Measurements from ENCODE around the gene TTC9.
"Not testable (repeated sequence)": the region's sequence is repeated elsewhere in the genome, so short reads cannot be mapped to it uniquely, and the experiment has no call there.

The TTC9 gene

DNA sequence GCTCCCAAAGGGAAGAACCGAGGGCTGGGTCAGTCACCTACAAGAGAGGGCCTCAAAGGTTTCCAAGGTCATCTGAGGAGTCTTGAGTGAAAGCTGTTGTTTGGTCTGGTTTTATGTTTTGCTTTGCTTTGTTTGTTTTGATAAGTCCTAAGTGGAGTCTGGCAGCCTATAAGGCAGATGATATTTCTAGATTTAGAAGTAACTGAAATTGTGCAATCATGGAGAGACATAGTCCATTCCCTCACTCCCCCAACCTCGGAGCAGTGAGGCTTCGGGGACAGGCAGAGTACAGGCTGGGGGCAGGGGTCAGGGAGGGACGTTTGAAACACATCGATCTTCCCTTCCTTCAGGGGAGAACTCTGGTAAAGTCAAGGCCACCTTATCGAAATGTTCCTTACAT is 42.3 kb downstream of the TTC9 start:
- no peak for DNase-seq

DNA sequence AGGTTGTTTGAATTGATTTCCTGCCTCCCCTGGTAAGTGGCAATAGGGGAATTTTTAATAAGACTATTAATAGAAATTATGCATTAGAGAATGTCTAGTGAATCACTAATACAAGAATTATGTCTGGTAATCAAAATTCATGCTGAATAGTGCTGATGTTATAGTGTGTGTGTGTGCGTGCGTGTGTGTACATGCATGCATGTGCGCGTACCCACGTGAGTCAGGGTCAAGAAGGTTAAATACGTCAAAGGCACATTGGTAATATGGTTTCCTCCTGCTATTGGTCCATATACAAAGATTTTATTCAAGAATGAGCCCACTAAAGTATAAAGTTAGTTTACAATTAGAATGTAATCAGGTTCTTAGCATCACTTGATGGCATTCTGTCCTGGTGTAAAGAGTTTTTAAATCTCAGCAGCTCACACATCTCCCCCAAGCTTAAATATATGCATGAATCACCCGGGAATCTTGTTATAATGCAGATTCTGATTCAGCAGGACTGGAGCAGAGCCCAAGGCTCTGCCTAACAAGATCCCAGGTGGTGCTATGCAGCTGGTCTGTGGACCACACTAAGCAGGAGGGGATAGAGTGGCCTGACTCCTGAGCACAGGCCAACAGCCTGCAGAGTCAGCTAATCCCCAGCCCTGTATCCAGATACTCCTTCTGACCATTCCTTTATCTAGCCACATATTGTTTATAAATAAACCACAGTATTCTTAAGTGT is 43.9 kb downstream of the TTC9 start:
- DNase-seq = no peak

DNA sequence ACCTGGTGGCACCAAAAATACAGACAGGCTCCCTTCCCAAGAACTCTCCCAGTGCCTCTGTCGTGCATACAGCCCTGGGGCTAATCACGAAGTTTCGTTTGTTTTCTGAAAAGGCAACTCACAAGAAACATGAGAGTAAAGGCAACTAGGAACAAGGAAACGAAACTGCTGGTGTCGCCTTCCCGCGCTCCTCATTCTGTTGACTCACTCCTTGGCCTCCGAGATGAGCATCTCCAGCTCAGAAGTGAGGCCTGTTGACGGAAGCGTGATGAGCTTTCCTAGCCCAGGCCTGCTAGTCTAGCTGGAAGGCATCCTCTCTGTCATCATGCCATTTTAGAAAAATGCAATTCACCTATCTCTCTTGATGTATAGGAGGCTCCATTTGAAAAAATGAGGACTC is 50.5 kb downstream of the TTC9 start:
- DNase-seq = no peak

DNA sequence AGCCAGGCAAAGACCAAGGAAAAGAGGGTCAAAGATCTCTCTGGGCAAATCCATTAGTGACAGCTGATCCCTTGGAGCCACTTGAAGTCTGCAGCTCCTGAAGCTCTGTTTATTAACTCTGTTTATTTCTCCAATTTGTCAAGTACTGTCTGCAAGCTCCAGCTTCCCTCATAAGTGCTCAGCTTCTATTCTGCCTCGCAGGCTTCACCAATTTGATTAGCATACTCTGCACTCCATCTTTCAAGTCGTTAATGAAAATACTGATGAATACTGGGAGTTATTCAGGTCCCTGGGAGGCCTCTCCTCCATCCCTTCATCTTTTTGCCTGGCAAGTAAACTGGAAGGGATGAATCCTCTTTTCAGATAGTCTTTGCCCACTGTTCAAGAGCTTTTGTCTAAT is 54.3 kb downstream of the TTC9 start:
- no peak for DNase-seq

DNA sequence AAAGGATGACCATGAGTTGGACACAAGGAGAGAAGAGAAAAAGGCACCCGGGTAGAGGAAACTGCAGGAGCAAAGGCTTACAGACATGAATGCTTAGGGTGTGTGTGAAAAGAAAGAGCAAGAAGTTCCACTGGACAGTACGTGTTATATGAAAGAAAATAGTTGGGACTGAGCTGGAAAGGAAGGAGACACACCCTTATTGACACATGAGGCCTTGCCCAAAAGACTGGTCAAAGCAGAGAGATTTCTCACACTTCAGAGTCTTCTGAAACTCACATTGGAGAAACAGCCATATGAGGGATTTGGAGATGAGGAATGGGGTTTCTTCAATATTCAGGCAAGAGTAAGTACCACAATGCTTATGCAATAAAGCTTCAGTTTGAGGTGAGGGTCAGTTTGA is 56.0 kb downstream of the TTC9 start:
- DNase-seq = no peak

DNA sequence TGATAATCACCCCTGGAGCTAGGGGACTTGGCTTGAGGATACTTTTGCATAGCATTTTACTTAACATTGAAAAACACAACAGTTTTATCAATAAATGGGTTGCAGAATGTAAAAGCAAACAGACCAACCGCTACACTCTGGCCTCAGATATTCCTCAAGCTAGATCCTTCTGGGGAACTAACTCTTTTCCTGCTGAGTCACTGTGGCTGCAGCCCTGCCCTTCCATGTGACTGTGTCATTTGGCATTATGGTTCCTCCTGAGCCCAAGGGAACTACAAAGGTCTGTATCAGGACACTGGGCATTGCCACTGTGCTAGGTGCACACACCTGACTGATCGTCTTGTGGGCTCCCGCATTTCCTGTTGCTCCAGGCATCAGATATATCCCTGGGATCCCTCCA is 56.6 kb downstream of the TTC9 start:
- no peak for DNase-seq

DNA sequence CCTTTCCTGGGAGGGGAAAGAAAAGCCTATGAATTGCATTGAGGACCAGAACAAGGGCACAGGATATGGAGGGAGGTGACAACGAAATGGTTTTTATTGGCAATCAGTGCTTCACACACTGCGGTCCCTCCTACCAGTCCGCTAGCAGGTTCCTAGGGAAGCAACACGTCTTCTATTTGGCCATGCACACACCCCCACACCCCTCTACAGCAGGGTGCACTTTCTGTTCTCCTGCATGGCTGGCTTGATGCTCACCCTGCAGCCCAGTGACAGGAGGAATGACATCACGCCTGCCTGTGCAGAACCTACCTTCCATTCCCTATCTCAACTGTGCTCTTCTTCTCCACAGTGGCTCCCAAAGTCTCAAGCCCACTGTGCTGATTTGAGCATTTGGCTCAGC is 57.9 kb downstream of the TTC9 start:
- DNase-seq = no peak

DNA sequence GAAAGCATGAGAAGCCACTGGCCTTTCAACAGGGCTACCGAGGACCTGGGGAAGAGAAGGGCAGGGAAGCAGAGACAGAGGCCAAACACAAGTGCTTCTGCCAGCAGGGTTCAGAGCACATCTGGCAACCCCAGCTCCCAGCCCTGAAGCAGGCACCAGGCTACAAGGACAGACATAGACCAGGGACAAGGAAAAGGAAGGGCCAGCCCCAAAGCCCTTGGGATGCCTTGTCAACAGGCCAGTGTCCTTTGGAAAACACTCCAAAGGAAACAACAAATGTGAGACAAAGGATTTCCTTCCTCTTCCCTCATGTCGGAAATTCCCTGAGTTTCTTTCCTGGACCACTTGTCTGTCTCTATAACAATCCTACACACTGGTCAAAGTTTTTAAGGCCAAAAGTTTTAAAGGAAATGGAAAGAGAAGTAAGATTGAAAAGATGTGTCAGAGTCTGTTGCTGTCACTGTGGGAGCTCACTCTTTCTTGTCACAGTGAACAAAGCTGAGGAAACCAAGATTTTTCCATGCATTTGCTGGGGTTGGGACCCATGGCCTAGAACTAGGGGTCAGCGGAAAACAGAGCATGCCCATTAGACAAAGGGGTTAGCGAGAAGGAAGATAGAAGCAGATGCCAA is 59.4 kb downstream of the TTC9 start:
- no peak for DNase-seq

DNA sequence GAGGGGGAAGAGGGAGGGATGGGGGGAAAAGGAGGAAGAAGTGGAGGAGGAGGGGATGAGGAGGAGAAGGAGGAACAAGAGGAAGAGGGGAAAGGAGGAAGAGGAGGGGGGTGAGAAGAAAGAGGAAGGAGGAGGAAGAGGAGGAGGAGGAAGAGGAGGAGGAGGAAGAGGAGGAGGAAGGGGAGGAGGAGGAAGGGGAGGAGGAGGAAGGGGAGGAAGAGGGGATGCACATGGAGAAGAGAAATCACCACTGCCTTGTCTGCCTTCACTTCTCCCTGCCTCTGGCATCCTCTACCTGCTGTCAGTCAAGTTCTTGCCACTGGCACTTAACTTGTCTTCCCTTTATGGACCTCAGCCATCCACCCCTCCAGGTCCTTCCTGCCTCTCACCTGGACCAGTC is 59.9 kb downstream of the TTC9 start:
- no peak for DNase-seq

DNA sequence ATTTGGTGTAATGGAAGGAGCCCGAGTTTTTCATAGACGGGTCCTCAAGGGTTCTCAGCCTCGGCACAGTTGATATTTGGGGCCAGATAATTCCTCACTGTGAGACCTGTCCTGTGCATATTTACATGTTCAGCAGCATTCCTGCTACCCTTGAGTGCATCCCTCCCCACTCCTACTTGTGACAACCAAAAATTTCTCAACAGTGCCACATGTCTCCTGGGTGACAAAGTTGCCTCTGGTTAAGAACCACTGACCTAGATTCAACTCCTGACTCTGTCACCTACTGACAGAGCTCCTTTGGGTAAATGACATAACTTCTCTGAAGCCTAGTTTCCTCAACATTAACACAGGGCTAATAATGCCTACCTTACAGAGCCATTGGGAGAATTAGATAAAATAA is 60.4 kb downstream of the TTC9 start:
- no peak for DNase-seq

DNA sequence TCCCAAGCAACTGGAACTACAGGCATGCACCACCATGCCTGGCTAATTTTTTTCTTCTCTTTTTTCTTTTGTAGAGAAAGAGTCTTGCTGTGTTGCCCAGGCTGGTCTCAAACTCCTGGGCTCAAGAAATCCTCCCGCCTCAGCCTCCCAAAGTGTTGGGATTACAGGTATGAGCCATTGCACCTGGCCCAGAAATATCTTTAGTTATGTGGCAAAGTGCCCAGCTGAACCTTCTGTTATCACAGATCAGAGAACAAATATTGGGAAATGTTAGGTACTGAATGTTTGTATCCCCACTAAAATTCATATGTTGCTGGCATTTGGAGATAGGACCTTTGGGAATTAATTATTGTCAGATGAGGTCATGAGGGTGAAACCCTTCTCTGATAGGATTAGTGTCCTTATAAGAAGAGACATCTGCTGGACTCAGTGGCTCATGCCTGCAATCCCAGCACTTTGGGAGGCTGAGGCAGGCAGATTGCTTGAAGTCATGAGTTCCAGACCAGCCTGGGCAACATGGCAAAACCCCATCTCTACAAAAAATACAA is 62.0 kb downstream of the TTC9 start:
- DNase-seq = not testable (repeated sequence)

DNA sequence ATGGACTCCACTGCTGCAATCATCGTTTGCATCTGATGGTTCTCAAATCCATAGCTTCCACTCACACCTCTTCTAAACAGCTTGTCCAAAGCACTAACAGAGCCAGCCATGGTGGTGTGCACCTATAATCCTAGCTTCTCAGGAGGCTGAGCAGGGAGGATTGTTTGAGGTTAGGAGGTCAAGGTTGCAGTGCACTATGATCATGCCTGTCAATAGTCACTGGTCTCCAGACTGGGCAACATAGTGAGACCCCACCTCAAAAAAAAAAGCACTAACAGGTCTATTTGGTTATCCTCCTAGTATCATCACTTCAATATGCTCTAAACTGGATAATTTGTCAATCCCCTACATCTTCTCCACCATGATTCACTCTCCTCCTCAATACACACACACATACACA is 63.2 kb downstream of the TTC9 start:
- DNase-seq = no peak

DNA sequence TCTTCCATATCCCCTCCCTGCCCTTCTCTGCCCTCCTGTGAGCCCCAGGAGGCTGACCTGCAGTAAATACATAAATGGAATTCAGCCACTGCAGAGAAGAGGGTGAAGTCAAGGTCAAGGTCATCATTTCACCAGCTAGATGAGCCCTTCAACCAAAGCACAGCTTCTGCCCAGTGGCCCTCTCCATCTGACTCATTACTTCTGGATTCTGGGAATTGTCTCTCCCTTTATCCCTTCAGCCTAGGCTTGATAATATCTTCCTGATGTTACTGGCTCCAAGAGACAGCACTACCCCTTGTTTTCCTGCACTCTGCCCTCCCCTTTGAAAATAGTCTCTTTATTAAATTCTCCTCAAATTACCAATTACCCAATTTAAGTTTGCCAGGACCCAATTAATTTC is 64.5 kb downstream of the TTC9 start:
- DNase-seq = no peak

DNA sequence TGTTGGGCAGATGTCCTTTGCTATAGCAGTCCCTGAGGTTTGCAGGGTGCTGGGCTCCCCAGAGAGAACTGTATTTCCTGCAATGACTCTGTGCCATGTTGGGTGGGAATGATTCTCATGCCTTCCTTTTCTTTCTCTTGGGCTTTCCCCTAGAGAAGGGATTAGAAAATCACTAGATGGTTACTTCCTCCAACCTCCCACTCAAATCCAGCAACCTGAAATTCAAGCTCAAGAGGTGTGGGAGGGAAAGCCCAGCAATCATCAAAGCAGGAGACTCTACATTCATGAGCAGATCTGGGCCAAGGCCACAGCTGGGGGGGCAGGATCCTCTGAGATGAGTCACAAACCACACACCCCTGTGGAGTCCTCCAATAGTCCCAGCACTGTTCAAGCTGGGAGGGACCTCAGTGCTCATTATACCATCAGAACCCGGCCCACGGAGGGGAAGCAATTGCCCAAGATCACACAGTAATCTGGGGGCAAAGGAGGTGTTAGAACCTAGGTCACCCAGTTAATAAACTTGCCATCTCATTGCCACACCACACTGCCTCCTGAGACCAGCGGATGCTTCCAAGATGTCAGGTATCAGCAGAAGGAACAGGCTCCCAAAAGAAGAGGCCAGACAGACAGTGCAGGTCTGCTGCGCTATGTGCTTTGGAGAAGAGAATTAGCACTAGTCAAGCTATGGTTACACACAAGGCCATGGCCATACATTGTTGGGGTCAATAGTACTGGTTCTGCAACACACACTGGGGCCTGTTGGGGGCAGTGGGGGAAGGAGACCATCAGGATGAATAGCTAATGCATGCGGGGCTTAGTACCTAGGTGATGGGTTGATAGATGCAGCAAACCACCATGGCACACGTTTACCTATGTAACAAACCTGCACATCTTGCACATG is 65.7 kb downstream of the TTC9 start:
- no peak for DNase-seq

DNA sequence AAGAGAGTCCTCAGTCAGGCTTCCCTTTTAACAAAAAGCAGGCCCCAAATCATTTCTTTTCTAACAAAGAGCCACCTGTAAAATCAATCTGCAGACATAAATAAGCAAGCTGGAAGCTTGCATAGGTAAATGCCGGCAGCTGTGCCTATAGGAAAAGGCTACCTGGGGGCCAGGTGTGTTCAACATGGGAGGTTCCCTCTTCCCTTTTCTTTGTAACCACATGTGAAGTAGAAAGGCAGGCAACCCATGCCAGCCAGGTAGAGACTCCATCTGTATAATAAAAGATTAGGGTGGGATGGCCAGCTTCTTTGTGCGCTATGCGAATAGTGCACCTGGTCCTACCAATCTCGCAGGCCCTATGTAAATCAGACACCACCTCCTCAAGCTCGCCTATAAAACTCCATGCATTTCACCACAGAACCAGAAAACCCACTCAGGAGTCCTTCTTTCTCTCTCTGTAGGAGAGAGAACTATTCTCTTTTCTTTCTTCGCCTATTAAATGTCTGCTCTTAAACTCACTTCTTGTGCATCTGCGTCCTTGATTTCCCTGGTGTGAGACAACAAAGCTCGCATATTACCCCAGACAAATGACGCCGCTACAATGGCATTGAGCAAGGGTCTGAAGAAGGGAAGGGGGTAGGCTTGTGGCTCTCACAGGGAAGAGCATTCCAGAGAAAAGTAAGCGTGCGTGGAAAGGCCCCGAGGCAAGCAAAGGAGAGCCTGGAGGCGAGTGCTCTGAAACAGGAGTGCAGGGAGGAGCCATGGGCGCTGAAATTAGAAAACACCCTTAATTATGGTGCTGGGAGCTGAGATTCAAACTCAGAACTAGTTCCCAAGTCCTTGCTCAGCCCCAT is 67.2 kb downstream of the TTC9 start:
- peak in 1 of 2 experiments; percentile 39 for DNase-seq

DNA sequence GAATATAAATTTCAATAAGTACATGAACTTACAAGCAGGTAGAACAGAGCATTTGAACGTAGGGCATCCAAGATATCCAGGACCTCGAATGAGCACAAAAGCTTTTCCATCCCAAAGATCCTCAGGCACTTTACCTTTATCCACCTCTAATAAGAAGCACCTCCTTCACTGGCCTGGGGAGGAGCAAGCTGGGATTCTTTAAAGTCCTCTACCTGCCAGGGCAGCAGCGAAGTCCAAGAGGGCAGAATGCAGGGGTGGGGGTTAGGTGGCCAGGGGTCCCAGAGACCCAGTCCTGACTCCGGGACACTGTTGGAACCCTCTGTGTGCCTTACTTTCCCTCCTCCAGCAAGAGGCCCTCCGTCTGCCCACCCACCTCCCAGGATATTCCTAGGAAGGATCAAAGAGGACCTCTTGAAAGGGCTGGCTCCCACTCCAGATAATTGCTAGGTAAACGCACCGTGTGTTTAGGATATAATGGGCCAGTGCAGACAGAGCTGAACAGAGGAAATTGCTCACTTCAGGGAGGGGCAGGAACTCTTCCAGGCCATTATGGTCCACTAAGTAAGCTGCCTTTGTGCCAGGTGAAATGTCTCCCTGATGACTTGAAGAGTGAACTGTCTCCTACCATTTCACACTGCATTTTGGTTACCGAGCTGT is 68.1 kb downstream of the TTC9 start:
- peak; percentile 39 to 65 for DNase-seq

DNA sequence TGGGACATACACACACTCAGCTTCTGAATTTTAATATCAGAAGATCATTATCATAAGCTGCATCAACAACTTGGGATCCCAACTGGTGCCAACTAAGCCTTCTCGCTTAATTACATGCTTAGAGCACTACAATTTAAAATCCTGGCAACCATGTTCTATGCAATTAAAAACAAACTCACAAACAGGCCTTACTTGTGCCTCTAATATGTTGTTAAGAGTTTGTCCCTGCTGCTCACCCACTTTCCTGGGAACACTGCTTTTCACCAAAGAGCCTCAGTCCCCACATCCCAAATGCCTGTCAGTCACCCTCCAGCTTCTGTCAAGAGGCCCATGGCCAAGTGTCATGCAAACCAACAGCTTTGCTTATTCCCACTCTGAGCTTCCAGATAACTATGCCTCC is 69.7 kb downstream of the TTC9 start:
- DNase-seq = no peak

DNA sequence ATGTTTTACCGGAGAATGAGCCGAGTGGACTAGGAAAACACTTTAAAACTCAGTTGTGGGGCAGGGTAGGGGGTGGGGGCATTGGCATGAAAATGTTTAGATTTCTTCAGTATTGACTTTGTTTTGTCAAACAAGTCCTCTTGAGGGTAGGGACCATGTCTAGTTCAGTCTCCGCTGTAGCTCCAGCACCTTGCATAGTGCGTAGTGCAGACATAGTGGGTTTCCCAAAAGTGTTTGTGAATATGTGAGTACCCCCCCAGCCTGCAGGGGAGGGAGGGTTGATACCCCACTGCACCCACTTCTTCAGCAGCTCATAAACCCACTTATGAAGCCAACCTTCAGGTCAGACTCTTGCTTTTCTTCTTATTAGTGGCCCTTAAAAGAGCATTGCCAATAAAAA is 71.4 kb downstream of the TTC9 start:
- no peak for DNase-seq

DNA sequence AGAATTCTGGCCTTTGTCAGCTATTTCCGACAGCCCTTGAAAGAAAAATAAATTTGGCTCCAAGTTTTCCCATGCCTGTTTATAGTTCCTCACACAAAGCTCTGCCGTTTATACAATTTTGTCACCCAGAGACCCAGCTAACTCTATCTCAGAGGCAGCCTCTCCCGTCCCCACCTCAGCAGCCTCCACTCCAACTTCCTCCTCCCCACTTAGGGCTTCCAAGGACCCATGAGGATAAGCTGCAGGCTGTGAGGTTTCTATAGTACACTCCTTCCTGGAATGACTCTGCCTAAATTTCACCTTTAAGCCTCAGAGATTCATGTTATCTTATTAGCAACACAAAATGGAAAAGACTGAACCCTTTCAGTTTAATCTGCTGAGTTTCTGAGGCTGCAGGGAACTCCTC is 71.8 kb downstream of the TTC9 start:
- no peak for DNase-seq

DNA sequence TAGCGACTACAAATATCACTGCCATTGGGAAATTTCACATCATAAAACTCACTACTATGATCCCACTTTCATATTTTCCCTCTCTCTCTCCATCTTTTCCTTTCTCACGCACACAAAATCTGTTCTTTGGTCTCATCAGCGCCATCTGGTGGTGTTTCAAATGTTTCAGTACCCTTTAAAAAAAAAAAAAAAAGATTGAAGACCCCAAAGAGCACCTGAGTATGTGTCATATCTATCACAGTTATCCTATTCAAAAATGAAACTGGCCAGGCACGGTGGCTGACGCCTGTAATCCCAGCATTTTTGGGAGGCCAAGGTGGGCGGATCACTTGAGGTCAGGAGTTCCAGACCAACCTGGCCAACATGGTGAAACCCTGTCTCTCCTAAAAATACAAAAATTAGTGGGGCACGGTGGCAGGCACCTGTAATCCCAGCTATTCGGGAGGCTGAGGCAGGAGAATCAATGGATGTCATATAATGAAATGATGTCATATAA is 72.4 kb downstream of the TTC9 start:
- DNase-seq = peak; percentile 47 to 55

DNA sequence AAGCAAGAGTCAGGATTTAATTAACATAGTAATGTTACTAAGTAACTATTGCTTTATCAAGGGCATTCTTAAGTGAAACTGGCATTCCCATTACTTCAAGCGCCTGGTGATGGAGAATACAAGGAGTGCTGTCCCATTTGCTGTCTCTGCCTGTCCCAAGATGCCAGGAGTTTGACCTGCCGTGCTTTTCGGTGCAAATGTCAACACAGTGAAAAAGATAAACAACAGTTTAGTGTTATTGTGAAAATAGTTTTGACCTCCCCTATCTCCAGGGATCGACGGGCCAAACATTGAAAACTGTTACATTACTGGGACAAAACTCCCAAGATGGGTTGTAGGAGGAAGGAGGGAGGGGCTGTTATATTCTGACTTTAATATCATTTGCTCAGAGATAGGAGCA is 74.8 kb downstream of the TTC9 start:
- DNase-seq = no peak

DNA sequence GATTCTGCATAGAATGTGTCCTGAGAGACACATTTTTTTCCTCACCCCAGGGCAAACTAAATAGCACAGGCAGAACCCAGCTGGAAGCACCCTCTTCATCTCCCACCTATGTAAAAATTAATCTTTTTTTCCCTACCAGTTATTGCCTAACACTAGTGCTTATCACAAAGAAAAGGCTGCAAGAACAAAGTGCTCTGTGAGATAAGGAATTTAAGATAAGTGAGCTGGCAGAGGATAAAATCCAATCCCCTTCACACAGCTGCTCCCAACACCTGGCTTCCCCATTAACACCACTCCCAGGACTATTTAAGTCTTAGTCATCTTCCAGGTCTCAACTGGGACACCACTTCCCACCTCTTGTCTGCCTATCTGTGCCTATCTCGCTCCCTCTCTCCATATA is 75.2 kb downstream of the TTC9 start:
- no peak for DNase-seq
